Stimulated activated naive CD4-positive, alpha-beta T cell treated with Interleukin-2 at 50 U/mL for 16 hours (primary cell): ENCODE results near the gene CYP2W1.
A peak's percentile ranks its signal among the peaks of the same experiment; 100 is the strongest.

Experiments
- DNase-seq: peaks from one replicate; lab custom pipeline; 2025; lab: John Stamatoyannopoulos, UW

The CYP2W1 gene

DNA sequence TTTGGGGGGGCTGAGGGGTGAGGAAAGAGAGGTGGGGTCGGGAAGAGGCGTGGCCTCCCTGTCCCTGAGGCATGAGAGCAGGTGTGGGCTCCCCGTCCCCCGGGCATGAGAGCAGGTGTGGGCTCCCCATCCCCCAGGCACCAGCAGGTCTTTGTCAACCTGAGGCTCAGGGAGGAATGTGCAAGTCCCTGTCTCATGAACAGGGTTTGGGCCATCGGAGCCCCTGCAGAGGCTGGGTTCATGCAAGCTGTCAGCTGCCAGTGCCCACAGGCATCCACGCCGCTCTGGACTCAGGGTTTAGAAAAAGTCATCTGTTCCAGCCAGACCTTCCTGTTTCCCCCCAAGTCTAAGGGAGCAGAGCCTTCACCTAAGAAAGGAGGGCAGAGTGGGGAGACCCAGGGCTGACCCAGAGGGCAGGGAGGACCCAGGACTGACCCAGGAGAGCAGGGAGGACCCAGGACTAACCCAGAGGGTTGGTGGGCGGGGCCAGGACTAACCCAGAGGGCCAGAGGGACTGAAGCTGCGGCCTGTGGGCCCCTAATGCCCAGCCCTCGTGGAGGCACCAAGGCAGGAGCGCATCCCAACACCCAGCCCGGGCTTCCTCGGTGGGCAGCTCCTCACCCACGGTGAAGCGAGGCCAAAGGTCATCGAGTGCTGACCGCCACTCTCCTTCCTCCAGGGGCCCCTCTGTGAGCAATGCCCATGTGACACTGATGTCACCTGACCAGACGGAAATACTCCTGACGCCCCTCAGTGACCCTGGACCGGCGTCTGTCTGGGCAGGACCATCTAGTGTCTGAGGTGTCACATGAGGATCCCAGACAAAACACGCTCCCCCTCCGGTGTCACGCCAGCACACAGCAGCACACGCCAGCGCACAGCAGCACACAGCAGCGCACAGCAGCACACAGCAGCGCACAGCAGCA lies 32.5 kb downstream of the CYP2W1 start:
- DNase-seq: no peak

DNA sequence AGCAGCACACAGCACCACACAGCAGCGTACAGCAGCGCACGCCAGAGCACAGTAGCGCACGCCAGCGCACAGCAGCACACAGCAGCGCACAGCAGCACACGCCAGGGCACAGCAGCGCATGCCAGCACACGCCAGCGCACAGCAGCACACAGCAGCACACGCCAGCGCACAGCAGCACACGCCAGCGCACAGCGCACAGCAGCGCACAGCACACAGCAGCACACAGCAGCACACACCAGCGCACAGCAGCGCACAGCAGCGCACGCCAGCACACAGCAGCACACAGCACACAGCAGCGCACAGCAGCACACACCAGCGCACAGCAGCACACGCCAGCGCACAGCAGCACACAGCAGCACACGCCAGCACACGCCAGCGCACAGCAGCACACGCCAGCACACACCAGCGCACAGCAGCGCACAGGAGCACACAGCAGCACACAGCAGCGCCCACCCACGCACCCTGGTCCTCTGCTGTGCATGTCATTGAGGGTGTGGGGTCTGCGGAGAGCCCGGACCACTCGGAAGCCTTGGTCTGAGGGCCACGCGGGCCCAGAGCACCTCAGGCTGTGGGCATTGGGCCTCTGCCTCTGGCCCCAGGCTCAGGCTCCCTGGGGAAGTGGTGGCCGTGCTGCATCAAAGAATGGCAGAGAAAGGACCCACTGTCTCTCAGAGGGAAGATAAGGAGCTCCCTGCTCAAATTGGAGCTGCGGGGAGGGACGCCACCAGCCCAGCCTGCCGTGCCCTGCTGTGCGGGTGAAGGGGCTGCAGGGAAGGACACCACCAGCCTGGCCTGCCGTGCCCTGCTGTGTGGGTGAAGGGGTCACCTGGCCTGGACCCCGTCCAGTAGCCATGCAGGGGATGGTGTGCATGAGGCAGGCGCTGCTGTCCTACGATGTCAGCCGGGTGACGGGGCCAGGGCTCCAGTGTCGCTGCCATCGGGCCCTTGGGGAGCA lies 33.9 kb downstream of the CYP2W1 start:
- no peak for DNase-seq

GRCh38 chr7:1017586-1018333 lies 34.8 kb downstream of the CYP2W1 start:
- no peak for DNase-seq

- no peak for DNase-seq
Measured at GRCh38 chr7:1018334-1018695, 35.3 kb downstream of the CYP2W1 start.

DNA sequence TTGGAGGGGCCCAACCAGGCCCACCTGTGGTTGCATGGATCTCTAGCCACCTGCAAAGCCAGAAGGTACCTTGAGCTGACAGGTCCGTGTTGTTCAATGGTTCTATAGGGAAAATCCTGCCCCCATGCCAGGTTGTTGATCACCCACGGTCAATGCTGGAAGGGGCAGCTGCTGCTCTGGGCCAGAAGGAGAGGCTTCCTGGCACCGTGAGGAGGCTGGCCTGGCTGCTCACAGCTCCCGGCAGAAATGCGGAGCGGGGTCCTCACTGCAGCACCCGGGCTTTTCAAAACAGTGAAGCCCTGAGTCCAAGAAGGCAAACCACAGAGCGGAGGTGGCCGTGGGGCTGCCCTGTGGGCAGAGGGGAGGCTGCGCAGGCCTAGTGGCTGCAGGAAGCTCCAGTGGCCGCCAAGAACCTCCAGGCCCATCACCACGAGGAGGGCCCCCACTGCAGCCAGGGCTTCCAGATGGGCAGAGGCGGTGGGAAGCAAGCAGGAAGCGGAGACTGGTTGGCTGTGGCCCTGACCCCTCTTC lies 36.3 kb downstream of the CYP2W1 start:
- no peak for DNase-seq

DNA sequence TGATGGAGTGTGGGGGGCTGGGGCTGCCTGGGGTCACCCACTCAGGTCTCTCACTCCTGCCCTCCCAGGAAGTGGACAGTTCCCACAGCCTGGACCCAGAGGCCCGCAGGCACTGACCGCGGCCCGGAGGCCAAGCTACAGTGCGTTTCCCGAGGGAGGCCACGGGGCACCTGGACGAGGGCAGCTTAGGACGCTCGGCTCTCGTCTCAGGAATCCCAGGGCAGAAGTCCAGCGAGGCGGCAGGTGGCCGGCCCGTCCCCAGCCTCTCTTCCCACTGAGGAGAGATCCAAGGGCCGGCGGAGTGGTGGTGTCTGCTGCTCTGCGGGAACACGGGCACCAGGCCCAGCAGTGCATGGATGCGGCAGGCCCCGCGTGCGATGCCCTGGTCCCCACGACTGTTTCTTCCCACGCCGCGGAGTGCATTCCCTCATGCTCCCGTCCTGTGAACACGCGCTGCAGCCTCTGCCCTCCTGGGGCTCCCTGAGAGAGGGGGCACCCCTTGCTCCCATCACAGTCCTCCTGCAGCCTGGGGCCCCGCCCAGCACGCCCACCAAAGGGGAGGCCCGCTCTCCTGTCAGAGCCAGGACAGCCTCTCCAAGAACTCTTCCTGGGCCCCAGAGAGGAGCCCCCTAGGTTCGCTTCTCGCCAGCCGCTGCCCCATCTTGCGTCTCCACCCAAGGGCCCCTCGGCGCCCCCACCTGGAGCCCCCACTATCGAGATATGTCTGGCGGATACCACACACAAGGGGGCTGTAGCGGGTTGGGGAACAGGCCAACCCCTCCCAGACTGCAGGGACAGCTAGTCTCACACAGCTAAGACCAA lies 37.0 kb downstream of the CYP2W1 start:
- no peak for DNase-seq

DNA sequence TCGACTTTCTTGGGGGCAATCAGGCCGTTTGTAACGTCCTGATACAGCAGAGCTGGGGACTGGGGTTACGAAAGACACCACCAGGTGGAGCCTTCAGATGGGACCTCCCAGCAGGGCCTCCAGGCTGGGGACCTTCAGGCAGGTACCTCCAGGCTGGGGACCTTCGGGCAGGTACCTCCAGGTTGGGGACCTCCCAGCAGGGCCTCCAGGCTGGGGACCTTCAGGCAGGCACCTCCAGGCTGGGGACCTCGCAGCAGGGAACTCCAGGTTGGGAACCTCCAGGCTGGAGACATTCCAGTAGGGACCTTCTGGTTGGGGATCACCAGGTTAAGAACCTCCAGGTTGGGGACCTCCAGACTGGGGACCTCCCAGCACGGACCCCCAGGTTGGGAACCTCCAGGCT lies 37.9 kb downstream of the CYP2W1 start:
- no peak for DNase-seq

DNA sequence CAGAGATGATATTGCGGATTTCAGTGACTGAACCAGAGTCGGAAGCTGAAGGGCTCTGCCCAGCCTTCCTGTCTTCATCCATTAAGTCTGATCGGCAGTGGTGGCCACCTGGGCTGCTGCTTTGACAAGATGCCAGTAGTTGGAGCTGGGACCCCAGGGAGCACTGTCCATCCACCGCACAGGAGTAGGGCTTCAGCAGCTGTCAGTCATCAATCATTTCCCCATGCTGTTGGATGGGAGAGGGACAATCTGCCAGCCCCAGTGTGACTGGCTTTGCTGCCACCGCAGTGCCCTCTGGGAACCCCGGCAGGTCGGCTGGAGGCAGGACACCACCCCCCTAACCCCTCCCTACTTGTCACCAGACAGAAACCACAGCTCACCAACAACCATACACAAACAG lies 38.4 kb downstream of the CYP2W1 start:
- DNase-seq: no peak

GRCh38 chr7:1021931-1022330 lies 39.0 kb downstream of the CYP2W1 start:
- DNase-seq: no peak

DNA sequence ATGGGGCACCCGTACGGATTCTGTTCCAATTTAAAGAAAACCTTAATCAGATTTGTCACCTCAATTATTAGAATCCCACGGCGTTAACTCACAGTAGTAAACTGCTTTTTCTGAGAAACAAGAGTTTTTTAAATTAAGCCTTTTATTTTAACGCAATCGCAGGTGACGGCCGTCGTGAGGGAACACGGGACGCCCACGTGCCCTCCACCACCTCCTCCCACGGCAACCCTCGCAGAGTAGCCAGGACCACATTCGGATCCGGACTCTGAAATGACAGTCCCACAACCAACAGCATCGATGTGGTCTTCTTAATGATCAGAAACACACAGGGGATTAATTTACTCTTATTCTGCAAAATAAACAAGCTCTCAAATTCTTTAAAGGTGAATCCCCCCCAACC lies 39.4 kb downstream of the CYP2W1 start:
- DNase-seq: no peak

- DNase-seq: no peak
Measured at GRCh38 chr7:1022801-1023465, 40.0 kb downstream of the CYP2W1 start.

DNA sequence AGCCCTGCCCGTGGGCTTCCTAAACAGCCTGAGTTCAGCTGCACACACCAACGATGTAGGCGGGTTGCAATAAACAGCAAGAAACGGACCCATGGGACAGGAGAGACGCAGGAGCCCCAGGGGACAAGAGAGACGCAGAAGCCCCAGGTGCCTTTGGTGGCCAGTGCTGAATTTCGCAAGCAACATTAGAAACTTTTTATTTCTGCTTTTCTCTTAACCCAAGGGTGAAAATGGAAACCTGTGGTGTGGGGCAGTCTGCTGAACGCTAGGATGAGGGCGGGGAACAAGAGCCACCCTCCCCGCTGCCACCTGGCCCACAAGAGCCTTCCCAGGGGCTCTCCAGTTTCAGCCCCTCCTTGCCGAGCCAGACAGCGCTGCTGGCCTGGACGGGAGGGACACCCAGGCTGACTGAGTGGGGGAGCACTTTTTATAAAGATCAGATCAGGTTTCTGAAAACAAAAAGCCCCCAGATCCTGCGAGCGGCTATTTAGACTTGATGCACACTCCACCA lies 41.4 kb downstream of the CYP2W1 start:
- DNase-seq: no peak

DNA sequence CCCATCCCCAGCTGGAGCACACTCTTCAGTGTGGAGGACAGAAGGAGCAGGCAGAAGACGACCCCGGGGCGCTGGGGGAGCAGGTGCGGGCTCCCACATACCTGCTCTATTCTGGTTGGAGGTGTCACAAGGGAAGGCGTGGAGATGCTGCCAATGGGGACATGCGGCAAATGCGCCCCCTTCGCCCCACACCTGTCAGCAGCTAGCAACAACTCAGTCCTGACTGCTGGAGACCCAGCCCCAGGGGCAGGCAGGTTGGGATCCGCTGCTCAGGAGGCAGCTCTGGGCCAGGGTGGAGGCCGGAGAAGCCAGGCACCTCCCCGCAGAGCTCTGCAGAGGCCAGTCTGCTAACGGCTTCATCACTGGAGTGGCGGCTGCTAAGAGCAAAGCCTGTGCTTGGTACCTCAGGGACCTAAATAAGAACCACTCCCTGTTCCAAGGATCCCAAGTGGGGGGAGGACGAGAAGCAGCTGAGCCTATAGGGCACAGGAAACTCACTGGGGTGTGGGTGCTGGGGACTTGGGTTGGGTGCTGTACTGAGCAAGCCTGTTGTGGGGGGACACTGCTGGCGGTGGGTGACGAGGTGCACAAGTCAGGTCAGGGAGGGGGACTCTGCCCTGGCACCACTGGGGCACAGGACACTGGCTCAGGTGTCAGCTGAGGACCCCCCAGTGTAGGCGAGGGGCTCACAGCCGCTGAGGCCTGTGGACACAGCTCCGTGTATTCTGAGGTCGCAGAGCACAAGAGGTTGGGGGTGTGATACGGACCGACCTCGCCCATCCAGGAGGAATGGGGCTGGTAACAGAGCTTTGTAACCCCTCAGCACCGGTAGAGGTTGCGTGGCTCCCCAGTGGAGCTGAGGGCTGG lies 42.1 kb downstream of the CYP2W1 start:
- DNase-seq: no peak

- DNase-seq: no peak
Measured at GRCh38 chr7:1025743-1026581, 43.0 kb downstream of the CYP2W1 start.

- no peak for DNase-seq
Measured at GRCh38 chr7:1026721-1027161, 43.8 kb downstream of the CYP2W1 start.

DNA sequence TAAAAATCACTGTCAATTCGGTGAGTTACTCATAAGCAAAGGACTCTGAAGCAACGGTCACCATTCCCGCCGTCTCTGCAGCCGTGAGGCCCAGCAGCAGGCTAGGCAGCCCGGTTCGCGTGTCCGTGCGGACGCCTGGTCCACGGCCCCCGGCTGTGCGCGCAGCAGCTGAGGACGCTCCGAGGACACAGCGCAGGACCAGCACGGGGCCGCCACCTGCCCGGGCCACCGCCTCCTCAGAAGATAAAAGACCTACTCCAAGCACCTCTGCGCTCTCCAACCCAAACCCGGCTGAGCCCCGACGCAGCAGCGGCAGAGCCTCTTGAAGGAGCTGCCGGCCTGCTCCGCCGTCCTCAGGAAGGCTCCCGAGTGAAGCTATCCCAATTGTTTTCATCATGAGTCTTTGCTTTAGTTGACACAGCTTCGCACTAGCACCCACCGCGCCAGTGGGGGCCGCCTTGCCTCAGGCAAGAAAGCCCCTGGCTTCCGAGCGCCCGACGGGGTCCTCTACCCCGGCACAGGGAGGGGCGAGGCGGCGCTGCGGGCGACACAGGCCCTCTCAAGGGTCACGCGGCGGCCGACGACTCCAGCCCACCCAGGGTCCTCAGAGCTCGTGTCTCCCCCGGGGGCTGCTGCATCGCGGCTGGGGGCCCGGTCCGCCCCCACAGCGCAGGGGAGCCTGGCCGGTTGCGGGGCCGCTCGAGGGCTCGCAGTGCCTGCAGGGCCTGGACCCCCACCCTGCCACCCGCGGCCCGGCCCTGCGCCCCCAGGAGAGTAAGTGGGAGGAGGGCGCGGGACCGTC lies 44.5 kb downstream of the CYP2W1 start:
- DNase-seq: no peak

DNA sequence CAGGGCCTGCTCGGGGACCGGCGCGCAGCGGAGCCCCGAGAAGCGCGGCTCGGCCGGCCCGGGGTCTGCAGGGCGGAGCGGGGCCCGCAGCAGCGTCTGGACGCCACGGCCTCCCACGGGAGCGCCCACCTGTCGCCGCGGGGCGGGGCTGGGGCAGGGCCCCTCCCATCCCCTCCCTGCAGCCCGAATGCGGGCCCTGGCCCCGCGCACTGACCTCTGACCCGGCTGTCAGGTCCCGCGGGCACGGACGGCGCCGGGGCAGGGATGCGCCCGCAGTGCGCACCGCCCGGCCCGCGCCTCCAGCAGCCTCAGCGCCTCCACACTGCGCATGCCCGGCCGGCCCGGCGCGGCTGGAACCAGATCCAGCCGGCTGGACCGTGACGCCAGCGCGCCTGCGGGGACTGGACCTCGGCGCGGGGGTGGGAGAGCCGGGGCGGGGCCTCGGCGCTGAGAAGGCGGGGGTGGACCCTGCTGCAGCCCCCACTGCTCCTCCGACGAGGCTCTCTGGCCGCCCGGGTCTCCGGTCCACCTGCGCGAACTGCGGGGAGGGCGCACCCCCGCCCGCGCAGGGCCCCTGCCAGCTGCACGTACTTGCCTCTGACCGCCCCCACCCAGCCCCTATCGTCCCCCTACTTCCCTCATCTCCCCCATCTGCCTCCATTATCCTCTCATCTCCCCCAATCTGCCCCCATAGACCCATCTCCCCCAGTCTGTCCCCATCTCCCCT lies 45.2 kb downstream of the CYP2W1 start:
- DNase-seq: peak; percentile 79
